ENCODE measurements around the gene ARF5. TPM values are rescaled to one million over a fixed set of nuclear protein-coding genes. Genes with fewer than 3 reads are reported as not detected.
"Not testable (repeated sequence)": the region's sequence is repeated elsewhere in the genome, so short reads cannot be mapped to it uniquely, and the experiment has no call there.

Gene ARF5
- total RNA-seq, result 133 TPM in 2 replicates

- no peaks in the 10 kb centered on the region for H3K9me3 Mint-ChIP-seq
- H3K4me1 Mint-ChIP-seq (ENCODE audit: low read depth), result peaks cover 36% of the 10 kb centered on the region
- DNase-seq (ENCODE audit: low spot score), result peak; percentile 83
- peaks cover 31% of the 10 kb centered on the region for H3K36me3 Mint-ChIP-seq (ENCODE audit: low read depth)
- intact Hi-C loops (cut with micrococcal nuclease), result loop anchor here (5.0 kb wide), 1 partner anchor 196 kb away; the partner anchor contains the start of gene ZNF800
- peak within 1 kb of the TSS; percentile 92 for H3K4me3 Mint-ChIP-seq (ENCODE audit: low read depth)
- H3K27ac Mint-ChIP-seq, result peak within 1 kb of the TSS; percentile 85
- H3K27me3 Mint-ChIP-seq (ENCODE audit: low read depth), result no peaks in the 10 kb centered on the region
Observed at GRCh38 chr7:127588019-127588696, at the start of gene ARF5. Gene ARF5 (plus strand): TSS chr7:127588411. CDS start chr7:127588499, 88 bp downstream.

- Mint-ChIP-seq H3K27me3 (ENCODE audit: low read depth) (peaks cover 30% of the 10 kb centered on the region), H3K27ac (no peak overlapping the region), H3K36me3 (ENCODE audit: low read depth) (no peaks in the 10 kb centered on the region), H3K9me3 (no peaks in the 10 kb centered on the region), H3K4me1 (ENCODE audit: low read depth) (no peaks in the 10 kb centered on the region), H3K4me3 (ENCODE audit: low read depth) (no peak overlapping the region)
- no peak for DNase-seq (ENCODE audit: low spot score)
- intact Hi-C loops (cut with micrococcal nuclease), result no loop called here
Observed at GRCh38 chr7:127539116-127539515, 49.1 kb upstream of the ARF5 start.

GRCh38 chr7:127540461-127540860 is 47.8 kb upstream of the ARF5 start:
- intact Hi-C loops (cut with micrococcal nuclease); H3K4me1 Mint-ChIP-seq (ENCODE audit: low read depth); H3K4me3 Mint-ChIP-seq (ENCODE audit: low read depth); H3K36me3 Mint-ChIP-seq (ENCODE audit: low read depth); H3K9me3 Mint-ChIP-seq; H3K27ac Mint-ChIP-seq; DNase-seq (ENCODE audit: low spot score): not testable (repeated sequence)
- H3K27me3 Mint-ChIP-seq (ENCODE audit: low read depth), result peaks cover 21% of the 10 kb centered on the region

GRCh38 chr7:127541548-127541947 is 46.7 kb upstream of the ARF5 start:
- no peak for DNase-seq (ENCODE audit: low spot score)
- Mint-ChIP-seq H3K9me3 (peaks cover under 1% of the 10 kb centered on the region), H3K4me1 (ENCODE audit: low read depth) (no peaks in the 10 kb centered on the region), H3K27ac (no peak overlapping the region), H3K36me3 (ENCODE audit: low read depth) (no peaks in the 10 kb centered on the region), H3K4me3 (ENCODE audit: low read depth) (no peak overlapping the region), H3K27me3 (ENCODE audit: low read depth) (peaks cover 12% of the 10 kb centered on the region)
- intact Hi-C loops (cut with micrococcal nuclease), result no loop called here

- Mint-ChIP-seq H3K9me3 (peaks cover 6% of the 10 kb centered on the region), H3K4me3 (ENCODE audit: low read depth) (no peak overlapping the region), H3K27me3 (ENCODE audit: low read depth) (peaks cover 6% of the 10 kb centered on the region), H3K36me3 (ENCODE audit: low read depth) (no peaks in the 10 kb centered on the region), H3K27ac (no peak overlapping the region), H3K4me1 (ENCODE audit: low read depth) (no peaks in the 10 kb centered on the region)
- no peak for DNase-seq (ENCODE audit: low spot score)
- intact Hi-C loops (cut with micrococcal nuclease), result no loop called here
Observed at GRCh38 chr7:127546313-127546712, 41.9 kb upstream of the ARF5 start.

- no peaks in the 10 kb centered on the region for H3K36me3 Mint-ChIP-seq (ENCODE audit: low read depth)
- intact Hi-C loops (cut with micrococcal nuclease), result no loop called here
- no peaks in the 10 kb centered on the region for H3K4me1 Mint-ChIP-seq (ENCODE audit: low read depth)
- H3K9me3 Mint-ChIP-seq, result peaks cover 6% of the 10 kb centered on the region
- no peak overlapping the region for H3K4me3 Mint-ChIP-seq (ENCODE audit: low read depth)
- peaks cover 6% of the 10 kb centered on the region for H3K27me3 Mint-ChIP-seq (ENCODE audit: low read depth)
- H3K27ac Mint-ChIP-seq, result no peak overlapping the region
- no peak for DNase-seq (ENCODE audit: low spot score)
Observed at GRCh38 chr7:127550247-127550646, 38.0 kb upstream of the ARF5 start.

- H3K36me3 Mint-ChIP-seq (ENCODE audit: low read depth), result no peaks in the 10 kb centered on the region
- peaks cover 9% of the 10 kb centered on the region for H3K27me3 Mint-ChIP-seq (ENCODE audit: low read depth)
- H3K4me3 Mint-ChIP-seq (ENCODE audit: low read depth), result no peak overlapping the region
- H3K27ac Mint-ChIP-seq, result no peak overlapping the region
- peaks cover 1% of the 10 kb centered on the region for H3K9me3 Mint-ChIP-seq
- intact Hi-C loops (cut with micrococcal nuclease), result no loop called here
- no peak for DNase-seq (ENCODE audit: low spot score)
- H3K4me1 Mint-ChIP-seq (ENCODE audit: low read depth), result no peaks in the 10 kb centered on the region
Observed at GRCh38 chr7:127551941-127552340, 36.3 kb upstream of the ARF5 start.

GRCh38 chr7:127556404-127556803 is 31.8 kb upstream of the ARF5 start:
- Mint-ChIP-seq H3K27ac (no peak overlapping the region), H3K36me3 (ENCODE audit: low read depth) (no peaks in the 10 kb centered on the region), H3K4me3 (ENCODE audit: low read depth) (no peak overlapping the region), H3K27me3 (ENCODE audit: low read depth) (peaks cover 5% of the 10 kb centered on the region), H3K9me3 (no peaks in the 10 kb centered on the region), H3K4me1 (ENCODE audit: low read depth) (no peaks in the 10 kb centered on the region)
- DNase-seq (ENCODE audit: low spot score), result no peak
- intact Hi-C loops (cut with micrococcal nuclease), result no loop called here

- no peaks in the 10 kb centered on the region for H3K9me3 Mint-ChIP-seq
- no peaks in the 10 kb centered on the region for H3K4me1 Mint-ChIP-seq (ENCODE audit: low read depth)
- peaks cover 5% of the 10 kb centered on the region for H3K27me3 Mint-ChIP-seq (ENCODE audit: low read depth)
- no peak overlapping the region for H3K27ac Mint-ChIP-seq
- no peak for DNase-seq (ENCODE audit: low spot score)
- H3K4me3 Mint-ChIP-seq (ENCODE audit: low read depth), result no peak overlapping the region
- H3K36me3 Mint-ChIP-seq (ENCODE audit: low read depth), result no peaks in the 10 kb centered on the region
- intact Hi-C loops (cut with micrococcal nuclease), result no loop called here
Observed at GRCh38 chr7:127557803-127558202, 30.4 kb upstream of the ARF5 start.

- Mint-ChIP-seq H3K4me3 (ENCODE audit: low read depth) (no peak overlapping the region), H3K4me1 (ENCODE audit: low read depth) (no peaks in the 10 kb centered on the region), H3K36me3 (ENCODE audit: low read depth) (no peaks in the 10 kb centered on the region), H3K27ac (no peak overlapping the region), H3K27me3 (ENCODE audit: low read depth) (no peaks in the 10 kb centered on the region), H3K9me3 (no peaks in the 10 kb centered on the region)
- intact Hi-C loops (cut with micrococcal nuclease), result no loop called here
- DNase-seq (ENCODE audit: low spot score), result no peak
Observed at GRCh38 chr7:127566242-127566641, 22.0 kb upstream of the ARF5 start.

GRCh38 chr7:127568034-127568433 is 20.2 kb upstream of the ARF5 start:
- H3K36me3 Mint-ChIP-seq (ENCODE audit: low read depth); DNase-seq (ENCODE audit: low spot score); H3K9me3 Mint-ChIP-seq; H3K4me1 Mint-ChIP-seq (ENCODE audit: low read depth); H3K27me3 Mint-ChIP-seq (ENCODE audit: low read depth); H3K4me3 Mint-ChIP-seq (ENCODE audit: low read depth); H3K27ac Mint-ChIP-seq; intact Hi-C loops (cut with micrococcal nuclease): not testable (repeated sequence)

GRCh38 chr7:127571741-127572505 is 16.3 kb upstream of the ARF5 start:
- Mint-ChIP-seq H3K27me3 (ENCODE audit: low read depth) (no peaks in the 10 kb centered on the region), H3K4me3 (ENCODE audit: low read depth) (no peak overlapping the region), H3K36me3 (ENCODE audit: low read depth) (no peaks in the 10 kb centered on the region), H3K4me1 (ENCODE audit: low read depth) (no peaks in the 10 kb centered on the region), H3K9me3 (no peaks in the 10 kb centered on the region), H3K27ac (no peak overlapping the region)
- no peak for DNase-seq (ENCODE audit: low spot score)
- intact Hi-C loops (cut with micrococcal nuclease), result no loop called here

GRCh38 chr7:127578036-127578684 is 10.1 kb upstream of the ARF5 start:
- no peak for DNase-seq (ENCODE audit: low spot score)
- H3K4me1 Mint-ChIP-seq (ENCODE audit: low read depth), result peaks cover 13% of the 10 kb centered on the region
- intact Hi-C loops (cut with micrococcal nuclease), result no loop called here
- H3K27me3 Mint-ChIP-seq (ENCODE audit: low read depth), result no peaks in the 10 kb centered on the region
- peaks cover 40% of the 10 kb centered on the region for H3K36me3 Mint-ChIP-seq (ENCODE audit: low read depth)
- H3K27ac Mint-ChIP-seq, result no peak overlapping the region
- H3K4me3 Mint-ChIP-seq (ENCODE audit: low read depth), result no peak overlapping the region
- no peaks in the 10 kb centered on the region for H3K9me3 Mint-ChIP-seq
